Fibroblast of pulmonary artery (primary cell): ENCODE data around the gene DGKQ.

ENCODE experiments used
- DNase-seq: peaks from one replicate; pipeline ENCODE4 v3.0.0-alpha.2; 2010; ENCODE audit warnings: low read depth
- H3K4me3 ChIP-seq: replicated peaks from 2 replicates; pipeline ENCODE4 v1.5.1; 2011; ENCODE audit warnings: low read depth, mild to moderate bottlenecking, control low read depth, low read length, moderate library complexity
- TF ChIP-seq, protein P1 (sequence below): IDR thresholded peaks from 2 replicates; pipeline ENCODE4 v1.5.1; 2011; ENCODE audit warnings: mild to moderate bottlenecking, control low read depth, low read length, inconsistent platforms; ENCODE audit errors: missing control alignments

DGKQ gene

DNA sequence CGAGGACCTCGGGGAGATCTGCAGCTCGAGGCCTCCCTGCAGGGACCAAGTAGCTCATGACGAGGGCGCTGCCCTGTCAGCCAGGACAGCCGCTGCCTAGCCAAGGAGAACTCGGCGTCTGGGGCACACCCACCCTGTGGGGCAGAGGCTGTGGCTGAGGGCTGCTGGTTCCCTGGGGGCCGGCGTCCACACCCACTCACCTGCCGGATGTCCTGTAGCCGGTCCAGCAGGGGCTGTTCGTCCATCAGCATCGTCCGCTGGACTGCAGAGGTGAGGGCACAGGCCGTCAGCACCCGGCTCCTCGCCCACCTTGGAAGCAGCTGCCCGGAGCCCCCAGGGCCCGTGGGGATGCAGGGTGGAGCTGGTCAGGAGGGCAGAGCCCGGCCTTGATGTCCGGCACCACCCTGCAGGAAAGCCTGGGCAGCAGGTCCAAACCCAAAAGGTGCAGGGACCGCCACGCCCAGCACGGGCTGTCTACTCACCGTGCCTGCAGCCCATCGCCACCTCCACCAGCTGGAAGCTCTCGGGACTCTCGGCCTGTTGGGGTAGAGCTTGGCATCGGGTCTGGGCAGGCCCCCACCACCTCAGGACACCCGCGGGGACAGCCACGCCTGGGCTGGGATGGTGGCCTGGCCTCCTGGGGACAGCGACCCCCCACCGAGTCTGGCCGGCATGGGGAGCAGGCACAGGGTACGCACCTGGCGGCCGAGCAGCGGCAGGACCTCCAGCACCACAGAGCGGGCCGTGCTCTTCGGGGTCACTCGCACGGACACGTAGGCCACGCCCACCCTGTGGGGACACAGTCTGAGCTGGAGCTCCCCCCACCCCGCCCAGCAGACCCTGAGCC is 6.9 kb downstream of the DGKQ start:
- TF ChIP-seq, protein P1, sequence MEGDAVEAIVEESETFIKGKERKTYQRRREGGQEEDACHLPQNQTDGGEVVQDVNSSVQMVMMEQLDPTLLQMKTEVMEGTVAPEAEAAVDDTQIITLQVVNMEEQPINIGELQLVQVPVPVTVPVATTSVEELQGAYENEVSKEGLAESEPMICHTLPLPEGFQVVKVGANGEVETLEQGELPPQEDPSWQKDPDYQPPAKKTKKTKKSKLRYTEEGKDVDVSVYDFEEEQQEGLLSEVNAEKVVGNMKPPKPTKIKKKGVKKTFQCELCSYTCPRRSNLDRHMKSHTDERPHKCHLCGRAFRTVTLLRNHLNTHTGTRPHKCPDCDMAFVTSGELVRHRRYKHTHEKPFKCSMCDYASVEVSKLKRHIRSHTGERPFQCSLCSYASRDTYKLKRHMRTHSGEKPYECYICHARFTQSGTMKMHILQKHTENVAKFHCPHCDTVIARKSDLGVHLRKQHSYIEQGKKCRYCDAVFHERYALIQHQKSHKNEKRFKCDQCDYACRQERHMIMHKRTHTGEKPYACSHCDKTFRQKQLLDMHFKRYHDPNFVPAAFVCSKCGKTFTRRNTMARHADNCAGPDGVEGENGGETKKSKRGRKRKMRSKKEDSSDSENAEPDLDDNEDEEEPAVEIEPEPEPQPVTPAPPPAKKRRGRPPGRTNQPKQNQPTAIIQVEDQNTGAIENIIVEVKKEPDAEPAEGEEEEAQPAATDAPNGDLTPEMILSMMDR = no peak
- no peak overlapping the region for H3K4me3 ChIP-seq
- no peak for DNase-seq

DNA sequence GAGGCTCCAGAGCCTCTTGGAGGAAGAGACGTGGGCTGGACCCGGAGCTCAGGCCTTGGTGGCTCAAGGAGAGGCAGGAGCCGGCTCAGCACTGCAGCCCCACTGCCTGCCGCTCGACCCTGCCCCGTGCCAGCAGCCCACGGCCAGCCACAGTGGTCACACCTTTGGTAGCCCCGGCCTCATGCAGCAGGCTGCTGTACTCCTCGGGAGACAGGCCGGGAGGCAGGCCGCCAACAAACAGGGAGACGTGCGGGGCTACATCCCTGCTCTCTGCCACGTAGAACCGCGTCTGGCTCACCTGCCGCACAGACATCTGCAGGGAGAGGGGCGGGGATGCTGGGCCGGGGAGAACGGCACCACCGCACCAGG is 7.6 kb downstream of the DGKQ start:
- DNase-seq = no peak
- TF ChIP-seq, protein P1 = no peak
- no peak overlapping the region for H3K4me3 ChIP-seq

DNA sequence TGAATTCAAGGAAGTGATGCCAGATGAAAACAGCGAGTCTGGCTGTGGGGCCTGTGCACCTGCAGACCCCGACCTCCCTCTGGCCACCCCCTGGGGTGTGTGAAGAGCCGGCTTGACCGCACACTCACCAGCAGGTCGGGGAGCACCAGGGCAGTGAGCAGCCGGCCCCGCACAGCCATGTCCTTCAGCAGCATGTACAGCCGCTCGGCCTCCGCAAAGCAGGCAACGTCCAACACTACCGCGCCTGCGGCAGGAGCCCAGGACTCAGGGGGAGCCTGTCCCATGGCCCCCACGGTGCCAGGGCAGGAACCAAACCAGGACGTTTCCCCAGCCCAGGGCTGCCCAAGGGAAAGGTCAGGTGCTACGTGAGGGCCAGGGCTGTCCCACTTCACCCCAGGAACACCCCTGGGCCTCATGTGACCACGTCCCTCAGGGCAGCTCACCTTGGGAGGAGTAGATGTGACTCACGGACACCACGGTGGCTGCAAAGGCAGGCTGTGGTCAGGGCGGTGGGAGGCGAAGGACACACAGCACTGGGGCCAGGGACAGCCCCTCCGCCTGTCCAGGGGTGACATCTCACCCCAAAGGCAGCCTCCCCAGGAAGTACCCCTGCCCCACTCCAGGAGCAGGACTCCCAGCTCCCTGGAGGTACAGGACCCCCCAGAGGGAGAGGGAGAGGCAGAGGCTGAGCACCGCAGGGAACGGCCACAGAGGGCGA is 8.2 kb downstream of the DGKQ start:
- no peak overlapping the region for H3K4me3 ChIP-seq
- no peak for DNase-seq
- TF ChIP-seq, protein P1 = no peak

DNA sequence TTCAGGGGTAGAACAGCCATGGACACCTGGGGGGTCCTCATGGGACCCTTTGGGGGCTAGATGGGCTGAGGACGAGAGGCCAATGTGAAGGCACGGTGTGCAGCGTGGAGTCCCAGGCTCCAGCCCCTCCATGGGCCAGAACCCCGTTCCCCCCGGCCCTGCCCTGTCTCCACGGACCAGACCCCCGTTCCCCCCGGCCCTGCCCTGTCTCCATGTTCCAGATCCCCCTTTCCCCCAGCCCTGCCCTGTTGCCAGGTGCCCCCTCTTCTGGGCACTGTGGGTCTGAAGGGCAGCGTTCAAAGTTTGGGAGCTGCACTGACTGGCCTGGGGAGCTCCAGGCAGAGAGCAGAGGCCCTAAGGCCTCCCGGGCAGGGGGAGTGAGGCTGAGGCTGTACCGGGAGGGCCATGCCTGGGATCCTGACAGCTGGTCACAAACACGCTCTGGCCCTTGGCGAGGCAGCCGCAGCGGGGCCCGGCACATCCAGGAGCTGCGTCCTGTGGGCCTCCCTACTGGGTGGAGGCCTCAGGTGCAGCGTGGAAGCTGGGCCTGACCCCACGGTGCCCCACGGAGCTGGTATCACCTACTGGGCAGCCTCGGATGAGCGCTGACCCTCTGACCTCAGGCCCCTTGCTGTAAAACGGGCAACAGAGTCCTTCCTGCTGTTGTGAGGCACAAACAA is 8.9 kb downstream of the DGKQ start:
- TF ChIP-seq, protein P1 = no peak
- DNase-seq = no peak
- H3K4me3 ChIP-seq = no peak overlapping the region

DNA sequence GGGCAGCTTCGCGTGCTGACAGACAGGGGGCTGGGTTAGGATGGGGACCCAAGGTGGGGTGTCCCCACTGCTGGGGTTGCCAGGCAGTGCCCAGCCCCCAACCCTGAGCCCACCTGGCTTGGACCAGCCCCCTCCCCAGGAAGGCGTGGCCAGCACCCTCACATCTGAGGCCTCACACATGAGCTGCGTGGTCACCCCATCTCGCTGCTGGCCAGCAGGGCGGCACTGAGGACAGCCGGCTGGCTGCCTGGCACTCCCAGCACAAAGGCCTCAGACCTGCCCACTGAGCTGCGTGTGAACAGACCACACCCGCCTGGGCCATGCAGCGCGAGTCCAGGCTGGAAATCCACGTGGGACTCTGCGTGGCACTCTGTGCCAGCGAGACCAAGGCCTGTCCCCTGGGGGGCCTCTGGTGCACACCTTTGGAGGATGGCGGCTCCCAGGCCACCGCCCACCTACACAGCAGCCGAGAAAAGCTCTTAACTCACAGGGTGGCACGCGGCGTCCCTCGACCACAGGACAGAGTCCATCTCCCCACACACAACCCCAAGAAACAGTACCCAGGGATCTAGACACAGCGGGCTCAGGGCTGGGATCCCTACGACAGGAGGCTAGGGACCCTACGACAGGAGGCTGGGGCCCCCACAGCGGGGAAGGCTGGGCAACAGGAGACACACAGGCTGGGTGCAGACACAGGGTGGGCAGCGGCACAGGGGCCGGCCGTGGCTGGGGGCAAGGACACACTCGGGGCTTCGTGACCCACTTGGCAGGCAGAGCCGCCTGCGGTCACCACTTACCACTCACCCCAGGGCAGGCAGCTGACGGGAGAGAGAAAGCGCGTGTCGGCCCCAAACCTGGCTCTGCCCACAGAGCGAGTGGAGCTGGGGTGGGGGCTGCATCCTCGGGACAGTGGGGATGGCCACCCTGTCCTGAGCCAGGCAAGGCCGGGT is 9.8 kb downstream of the DGKQ start:
- TF ChIP-seq, protein P1 = no peak
- no peak overlapping the region for H3K4me3 ChIP-seq
- no peak for DNase-seq
